Astrocyte (in vitro differentiated cells and primary cell): Measurements from ENCODE around the gene DNAJC24. TPM values are rescaled to one million over a fixed set of nuclear protein-coding genes. Genes with fewer than 3 reads are reported as not detected.

ENCODE experiments used
- DNase-seq: peaks from one replicate; pipeline ENCODE4 v3.0.0-alpha.2; 2010; ENCODE audit warnings: low read depth
- FAIRE-seq: peaks from 2 replicates; lab custom pipeline; 2011; peaks lifted over from hg19 to GRCh38; lab: Jason Lieb, UNC
- H2AFZ ChIP-seq: 2 replicates; pipeline ENCODE4 v1.6.0; 2012; ENCODE audit warnings: low read depth, low read length, inconsistent platforms
- H3K27ac ChIP-seq: 2 replicates; pipeline ENCODE4 v1.5.1; 2011; ENCODE audit warnings: low read depth, low read length, inconsistent platforms
- H3K27me3 ChIP-seq: 2 replicates; pipeline ENCODE4 v1.6.0; 2011; ENCODE audit warnings: low read length, inconsistent platforms; ENCODE audit not compliant: insufficient read depth
- H3K36me3 ChIP-seq: 2 replicates; pipeline ENCODE4 v1.5.1; 2011; ENCODE audit warnings: low read length, inconsistent platforms; ENCODE audit not compliant: insufficient read depth
- H3K4me1 ChIP-seq: 2 replicates; pipeline ENCODE4 v1.5.1; 2011; ENCODE audit warnings: low read length, inconsistent platforms; ENCODE audit not compliant: insufficient read depth
- H3K4me2 ChIP-seq: 2 replicates; pipeline ENCODE4 v1.6.0; 2012; ENCODE audit warnings: low read length, inconsistent platforms
- H3K4me3 ChIP-seq: 2 replicates; pipeline ENCODE4 v1.5.1; 2011; ENCODE audit warnings: low read depth, mild to moderate bottlenecking, low read length, inconsistent platforms; ENCODE audit not compliant: insufficient read depth
- H3K79me2 ChIP-seq: 2 replicates; pipeline ENCODE4 v1.6.0; 2012; ENCODE audit warnings: mild to moderate bottlenecking, low read length, inconsistent platforms; ENCODE audit not compliant: insufficient read depth
- H3K9ac ChIP-seq: 2 replicates; pipeline ENCODE4 v1.6.0; 2012; ENCODE audit warnings: mild to moderate bottlenecking, low read length, inconsistent platforms
- H3K9me3 ChIP-seq: 2 replicates; pipeline ENCODE4 v1.5.1; 2012; ENCODE audit warnings: low read depth, mild to moderate bottlenecking, low read length, inconsistent platforms; ENCODE audit not compliant: insufficient read depth
- H4K20me1 ChIP-seq: 2 replicates; pipeline ENCODE4 v1.6.0; 2012; ENCODE audit warnings: low read length, inconsistent platforms; ENCODE audit not compliant: insufficient read depth
- H3K27ac Mint-ChIP-seq: one replicate; pipeline ENCODE4 v1.8.0; 2021; ENCODE audit warnings: mild to moderate bottlenecking, mixed read lengths; ENCODE audit not compliant: unreplicated experiment
- H3K27me3 Mint-ChIP-seq: one replicate; pipeline ENCODE4 v1.8.0; 2021; ENCODE audit warnings: low read depth, mixed read lengths; ENCODE audit not compliant: unreplicated experiment
- H3K36me3 Mint-ChIP-seq: one replicate; pipeline ENCODE4 v1.8.0; 2021; ENCODE audit warnings: low read depth, mixed read lengths; ENCODE audit not compliant: unreplicated experiment
- H3K4me1 Mint-ChIP-seq: one replicate; pipeline ENCODE4 v1.8.0; 2021; ENCODE audit warnings: low read depth, mixed read lengths; ENCODE audit not compliant: unreplicated experiment
- H3K4me3 Mint-ChIP-seq: one replicate; pipeline ENCODE4 v1.8.0; 2021; ENCODE audit warnings: mild to moderate bottlenecking, moderate library complexity, mixed read lengths; ENCODE audit not compliant: unreplicated experiment
- H3K9me3 Mint-ChIP-seq: one replicate; pipeline ENCODE4 v1.8.0; 2021; ENCODE audit warnings: mild to moderate bottlenecking, mixed read lengths; ENCODE audit not compliant: unreplicated experiment
- EZH2 ChIP-seq: IDR thresholded peaks from 2 replicates; pipeline ENCODE4 v1.6.1; 2012; ENCODE audit warnings: mild to moderate bottlenecking, low read length, inconsistent platforms; ENCODE audit not compliant: insufficient read depth
- total RNA-seq: library from RNA; stranded (reverse); gene quantifications from 2 replicates; pipeline ENCODE4 v1.2.1, GENCODE V29; 2021
- TF ChIP-seq, protein P1 (sequence below): IDR thresholded peaks from 2 replicates; pipeline ENCODE4 v1.5.1; 2011; ENCODE audit warnings: low read depth, mild to moderate bottlenecking, inconsistent platforms, low read length, moderate library complexity; ENCODE audit not compliant: insufficient read depth

The DNAJC24 gene
- total RNA-seq, 1 donor from 2014 or later = 23.1 TPM

DNA sequence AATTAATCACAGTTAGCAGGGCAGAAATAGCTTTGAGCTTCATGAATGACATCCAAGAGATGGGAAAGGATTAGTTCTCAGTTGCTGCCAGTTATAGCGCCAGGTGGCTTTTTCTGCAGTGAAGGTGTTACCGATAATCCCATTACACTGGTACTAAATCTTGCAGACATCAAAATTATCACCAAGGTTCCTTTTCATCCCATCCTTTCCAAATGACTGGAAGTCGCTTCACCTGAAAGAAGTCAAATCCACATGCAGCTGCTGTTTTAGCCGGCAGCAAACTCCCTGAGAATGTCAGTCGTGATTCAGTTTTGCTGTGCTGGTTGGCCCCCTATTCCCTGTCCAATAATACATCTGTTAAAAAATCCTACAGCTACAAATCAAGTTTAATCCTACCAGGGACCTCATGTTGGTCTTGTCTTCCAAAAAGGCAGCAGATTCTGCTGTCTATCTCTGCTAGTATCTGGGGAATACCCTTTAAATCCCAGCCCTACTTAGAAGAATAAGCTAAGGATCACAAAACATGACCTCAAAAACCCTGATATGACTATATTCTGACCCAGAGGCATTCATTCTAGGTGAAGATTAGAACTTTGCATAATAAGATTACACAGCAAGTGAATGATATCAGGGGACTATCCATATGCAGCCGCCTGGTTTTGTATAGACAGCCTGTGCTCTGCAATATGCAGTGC lies 108.0 kb downstream of the DNAJC24 start:
- Mint-ChIP-seq H3K4me1 (no peaks in the 10 kb centered on the region), H3K27me3 (no peaks in the 10 kb centered on the region), H3K9me3 (no peaks in the 10 kb centered on the region), H3K36me3 (no peaks in the 10 kb centered on the region), H3K27ac (no peak overlapping the region), H3K4me3 (no peak overlapping the region)
- no peaks in the 10 kb centered on the region for H3K9me3 ChIP-seq
- H3K9ac ChIP-seq = no peak overlapping the region
- H3K4me1 ChIP-seq = no peaks in the 10 kb centered on the region
- H3K27ac ChIP-seq = no peak overlapping the region
- FAIRE-seq = no peak
- no peak overlapping the region for H2AFZ ChIP-seq
- H4K20me1 ChIP-seq = no peaks in the 10 kb centered on the region
- no peaks in the 10 kb centered on the region for H3K36me3 ChIP-seq
- H3K4me2 ChIP-seq = no peak overlapping the region
- DNase-seq = no peak
- H3K79me2 ChIP-seq = peaks cover 7% of the 10 kb centered on the region
- no peak for TF ChIP-seq EZH2
- TF ChIP-seq, protein P1, sequence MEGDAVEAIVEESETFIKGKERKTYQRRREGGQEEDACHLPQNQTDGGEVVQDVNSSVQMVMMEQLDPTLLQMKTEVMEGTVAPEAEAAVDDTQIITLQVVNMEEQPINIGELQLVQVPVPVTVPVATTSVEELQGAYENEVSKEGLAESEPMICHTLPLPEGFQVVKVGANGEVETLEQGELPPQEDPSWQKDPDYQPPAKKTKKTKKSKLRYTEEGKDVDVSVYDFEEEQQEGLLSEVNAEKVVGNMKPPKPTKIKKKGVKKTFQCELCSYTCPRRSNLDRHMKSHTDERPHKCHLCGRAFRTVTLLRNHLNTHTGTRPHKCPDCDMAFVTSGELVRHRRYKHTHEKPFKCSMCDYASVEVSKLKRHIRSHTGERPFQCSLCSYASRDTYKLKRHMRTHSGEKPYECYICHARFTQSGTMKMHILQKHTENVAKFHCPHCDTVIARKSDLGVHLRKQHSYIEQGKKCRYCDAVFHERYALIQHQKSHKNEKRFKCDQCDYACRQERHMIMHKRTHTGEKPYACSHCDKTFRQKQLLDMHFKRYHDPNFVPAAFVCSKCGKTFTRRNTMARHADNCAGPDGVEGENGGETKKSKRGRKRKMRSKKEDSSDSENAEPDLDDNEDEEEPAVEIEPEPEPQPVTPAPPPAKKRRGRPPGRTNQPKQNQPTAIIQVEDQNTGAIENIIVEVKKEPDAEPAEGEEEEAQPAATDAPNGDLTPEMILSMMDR = no peak
- H3K27me3 ChIP-seq = no peaks in the 10 kb centered on the region
- H3K4me3 ChIP-seq = no peak overlapping the region

DNA sequence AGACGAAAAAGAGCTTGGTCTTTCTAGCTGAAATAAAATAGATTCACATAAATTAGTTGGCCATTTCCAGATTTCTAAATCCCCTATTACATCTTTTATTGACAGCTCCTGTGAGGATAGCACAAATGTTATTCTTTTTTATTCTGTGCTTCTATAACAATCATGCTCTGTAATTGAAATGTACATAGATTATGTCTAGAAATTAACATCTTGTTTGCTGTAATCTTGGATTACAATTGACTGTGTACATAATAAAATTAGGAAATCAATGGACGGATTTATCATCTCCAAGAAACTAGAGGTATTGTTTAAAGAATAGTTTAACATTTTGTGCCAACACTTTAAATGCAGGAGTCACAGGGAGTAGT lies 108.5 kb downstream of the DNAJC24 start:
- H3K79me2 ChIP-seq = peaks cover 7% of the 10 kb centered on the region
- no peak overlapping the region for H3K27ac ChIP-seq
- H3K27me3 ChIP-seq = no peaks in the 10 kb centered on the region
- H3K4me3 ChIP-seq = no peak overlapping the region
- Mint-ChIP-seq H3K9me3 (no peaks in the 10 kb centered on the region), H3K4me3 (no peak overlapping the region), H3K27me3 (no peaks in the 10 kb centered on the region), H3K27ac (no peak overlapping the region), H3K36me3 (no peaks in the 10 kb centered on the region), H3K4me1 (no peaks in the 10 kb centered on the region)
- TF ChIP-seq, protein P1 = no peak
- H3K4me1 ChIP-seq = no peaks in the 10 kb centered on the region
- H3K36me3 ChIP-seq = no peaks in the 10 kb centered on the region
- FAIRE-seq = no peak
- H4K20me1 ChIP-seq = no peaks in the 10 kb centered on the region
- DNase-seq = no peak
- no peak overlapping the region for H3K4me2 ChIP-seq
- H2AFZ ChIP-seq = no peak overlapping the region
- H3K9me3 ChIP-seq = no peaks in the 10 kb centered on the region
- no peak overlapping the region for H3K9ac ChIP-seq

DNA sequence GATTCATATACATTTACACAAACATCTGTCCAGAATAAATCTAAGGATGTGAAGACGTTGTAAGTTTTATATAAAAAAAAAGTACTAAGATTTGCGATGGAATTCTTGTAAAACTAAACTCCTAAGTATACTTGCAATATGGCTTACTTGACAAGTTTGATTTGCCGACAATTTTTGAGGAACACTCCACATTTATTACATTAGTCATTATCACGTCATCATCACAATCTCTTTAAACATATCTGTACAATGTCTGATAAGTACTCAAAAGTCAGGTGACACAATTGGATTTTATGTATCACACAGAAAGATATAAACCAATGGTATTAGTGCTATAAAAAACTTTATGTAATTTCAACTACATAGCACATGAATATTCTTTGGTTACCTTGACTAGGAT lies 109.4 kb downstream of the DNAJC24 start:
- Histone ChIP-seq H3K9me3 (no peaks in the 10 kb centered on the region), H3K27me3 (no peaks in the 10 kb centered on the region), H2AFZ (no peak overlapping the region), H3K4me2 (no peak overlapping the region), H3K4me3 (no peak overlapping the region), H3K27ac (no peak overlapping the region), H3K36me3 (no peaks in the 10 kb centered on the region), H4K20me1 (no peaks in the 10 kb centered on the region), H3K79me2 (peaks cover 7% of the 10 kb centered on the region), H3K9ac (no peak overlapping the region), H3K4me1 (no peaks in the 10 kb centered on the region)
- no peak for FAIRE-seq
- H3K27ac Mint-ChIP-seq = no peak overlapping the region
- no peak for DNase-seq
- H3K36me3 Mint-ChIP-seq = no peaks in the 10 kb centered on the region
- no peaks in the 10 kb centered on the region for H3K9me3 Mint-ChIP-seq
- H3K4me1 Mint-ChIP-seq = no peaks in the 10 kb centered on the region
- TF ChIP-seq, protein P1 = no peak
- TF ChIP-seq EZH2 = no peak
- H3K27me3 Mint-ChIP-seq = no peaks in the 10 kb centered on the region
- no peak overlapping the region for H3K4me3 Mint-ChIP-seq
